ENCODE measurements around the gene CREB5. TPM values are rescaled to one million over a fixed set of nuclear protein-coding genes. Genes with fewer than 3 reads are reported as not detected.

Gene CREB5
- polyA plus RNA-seq, 1 donor from 2014 or later = 3.7 TPM

GRCh38 chr7:28406192-28406591 lies 6.1 kb upstream of the CREB5 start:
- Histone ChIP-seq H4K20me1 (ENCODE audit: insufficient read depth) (no peaks in the 10 kb centered on the region), H3K9me3 (ENCODE audit: low read length) (no peaks in the 10 kb centered on the region), H3K27ac (ENCODE audit: low read length) (no peak overlapping the region), H3K36me3 (ENCODE audit: insufficient read depth, low read length) (no peaks in the 10 kb centered on the region), H3K79me2 (replicated peaks; ENCODE audit: insufficient read depth, low read length) (no peaks in the 10 kb centered on the region), H3K9ac (ENCODE audit: low read length) (no peak overlapping the region), H3K4me3 (ENCODE audit: low read length) (no peak overlapping the region), H2AFZ (ENCODE audit: low read depth, low read length) (no peak overlapping the region), H3K9me2 (ENCODE audit: insufficient read depth, low read length) (no peaks in the 10 kb centered on the region), H3K4me2 (ENCODE audit: low read length) (no peak overlapping the region), H3K27me3 (ENCODE audit: insufficient read depth, low read depth, low read length) (peaks cover 33% of the 10 kb centered on the region), H3F3A (ENCODE audit: insufficient read depth, low read length, poor library complexity, severe bottlenecking) (peaks cover 6% of the 10 kb centered on the region)
- TF ChIP-seq SMC3 (conservative IDR thresholded peaks at IDR 0.05; ENCODE audit: poor library complexity) (no peak), CTCF (IDR thresholded peaks at IDR 0.05; ENCODE audit: poor library complexity, severe bottlenecking) (no peak), EZH2 (IDR thresholded peaks at IDR 0.05; ENCODE audit: borderline replicate concordance, insufficient read depth, low read length, poor library complexity, severe bottlenecking) (no peak), RAD21 (conservative IDR thresholded peaks at IDR 0.05) (no peak), MXI1 (conservative IDR thresholded peaks at IDR 0.05; ENCODE audit: poor library complexity, severe bottlenecking) (no peak), EP300 (conservative IDR thresholded peaks at IDR 0.05; ENCODE audit: poor library complexity, severe bottlenecking) (no peak), POLR2AphosphoS5 (IDR thresholded peaks at IDR 0.05) (no peak), REST (IDR thresholded peaks at IDR 0.05; ENCODE audit: borderline replicate concordance) (no peak), TAF1 (IDR thresholded peaks at IDR 0.05; ENCODE audit: low read depth) (no peak)

GRCh38 chr7:28407651-28408050 lies 4.7 kb upstream of the CREB5 start:
- no peak overlapping the region for H3K4me2 ChIP-seq (ENCODE audit: low read length)
- peaks cover 35% of the 10 kb centered on the region for H3K27me3 ChIP-seq (ENCODE audit: insufficient read depth, low read depth, low read length)
- H3K9ac ChIP-seq (ENCODE audit: low read length) = no peak overlapping the region
- no peaks in the 10 kb centered on the region for H3K36me3 ChIP-seq (ENCODE audit: insufficient read depth, low read length)
- no peaks in the 10 kb centered on the region for H3K9me3 ChIP-seq (ENCODE audit: low read length)
- H2AFZ ChIP-seq (ENCODE audit: low read depth, low read length) = no peak overlapping the region
- H3K4me3 ChIP-seq (ENCODE audit: low read length) = no peak overlapping the region
- TF ChIP-seq TAF1 (IDR thresholded peaks at IDR 0.05; ENCODE audit: low read depth) = no peak
- TF ChIP-seq EZH2 (IDR thresholded peaks at IDR 0.05; ENCODE audit: borderline replicate concordance, insufficient read depth, low read length, poor library complexity, severe bottlenecking) = no peak
- no peak for TF ChIP-seq CTCF (IDR thresholded peaks at IDR 0.05; ENCODE audit: poor library complexity, severe bottlenecking)
- no peak for TF ChIP-seq MXI1 (conservative IDR thresholded peaks at IDR 0.05; ENCODE audit: poor library complexity, severe bottlenecking)
- no peak for TF ChIP-seq EP300 (conservative IDR thresholded peaks at IDR 0.05; ENCODE audit: poor library complexity, severe bottlenecking)
- TF ChIP-seq SMC3 (conservative IDR thresholded peaks at IDR 0.05; ENCODE audit: poor library complexity) = no peak
- H3K9me2 ChIP-seq (ENCODE audit: insufficient read depth, low read length) = no peaks in the 10 kb centered on the region
- no peaks in the 10 kb centered on the region for H4K20me1 ChIP-seq (ENCODE audit: insufficient read depth)
- no peaks in the 10 kb centered on the region for H3K79me2 ChIP-seq (replicated peaks; ENCODE audit: insufficient read depth, low read length)
- peaks cover 7% of the 10 kb centered on the region for H3F3A ChIP-seq (ENCODE audit: insufficient read depth, low read length, poor library complexity, severe bottlenecking)
- H3K27ac ChIP-seq (ENCODE audit: low read length) = no peak overlapping the region
